GM21786 (cell line): Measurements from ENCODE around the gene HNRNPA2B1.
A peak's percentile ranks its signal among the peaks of the same experiment; 100 is the strongest.
"Not testable (repeated sequence)": the region's sequence is repeated elsewhere in the genome, so short reads cannot be mapped to it uniquely, and the experiment has no call there.

Experiments used
- ATAC-seq: cut with Tn5 transposase; IDR thresholded peaks from one replicate; pipeline ENCODE4 v1.9.1; 2021; ENCODE audit not compliant: unreplicated experiment

HNRNPA2B1 gene

GRCh38 chr7:26166684-26167266, 33.8 kb downstream of the HNRNPA2B1 start:
- peak; percentile 37 for ATAC-seq

DNA sequence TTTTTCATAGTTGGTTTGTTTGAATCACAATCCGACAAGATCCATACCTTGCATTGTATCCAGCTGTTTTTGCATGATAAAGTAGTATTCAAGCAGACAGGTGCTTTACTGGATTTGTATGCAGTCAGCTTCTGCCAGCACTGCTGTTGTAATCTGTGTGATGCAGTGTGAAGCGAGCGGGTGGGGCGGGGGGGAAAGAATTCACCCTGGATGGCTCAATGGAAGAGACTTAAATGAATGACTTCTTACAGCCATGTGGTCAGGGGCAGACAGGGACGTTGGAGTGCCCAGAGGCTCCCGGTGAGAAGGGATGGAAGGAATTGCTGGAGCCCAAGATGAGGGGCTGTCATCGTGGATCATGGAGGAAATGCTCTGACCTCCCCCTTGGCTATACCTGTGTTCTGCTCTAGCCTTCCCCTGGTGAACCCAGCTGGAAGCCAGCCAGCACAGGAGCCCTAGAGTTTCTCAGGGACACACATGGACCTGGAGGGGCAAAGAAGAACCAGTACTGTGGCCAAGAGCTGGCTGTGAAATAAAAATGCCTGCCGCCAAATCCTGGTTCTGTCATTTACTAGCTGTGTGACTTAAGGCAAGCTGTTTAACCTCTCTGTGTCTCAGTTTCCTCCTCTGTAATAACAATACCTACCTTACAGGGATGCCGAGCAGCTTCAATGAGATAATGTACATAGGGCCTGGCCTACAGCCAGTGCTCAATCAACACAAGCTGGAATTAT, 34.4 kb downstream of the HNRNPA2B1 start:
- ATAC-seq, result no peak

GRCh38 chr7:26163804-26164203, 36.7 kb downstream of the HNRNPA2B1 start:
- not testable (repeated sequence) for ATAC-seq

DNA sequence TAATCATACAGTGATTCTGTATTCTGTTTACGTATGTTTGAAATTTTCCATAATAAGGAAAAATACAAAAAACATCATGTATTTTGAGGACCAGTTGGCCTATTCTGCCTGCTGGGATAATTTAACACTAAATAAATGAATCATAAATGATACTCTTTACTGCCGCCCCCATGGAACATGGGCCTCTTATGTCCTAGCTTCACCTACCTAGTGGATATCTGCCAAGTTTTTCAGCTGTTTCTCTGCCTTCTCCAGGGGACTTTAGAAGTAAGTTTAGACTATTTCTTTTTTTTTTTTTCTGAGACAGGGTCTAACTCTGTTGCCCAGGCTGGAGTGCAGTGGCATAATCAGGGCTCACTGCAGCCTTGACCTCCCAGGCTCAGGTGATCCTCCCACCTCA, 38.1 kb downstream of the HNRNPA2B1 start:
- no peak for ATAC-seq

GRCh38 chr7:26160896-26161295, 39.6 kb downstream of the HNRNPA2B1 start:
- no peak for ATAC-seq

GRCh38 chr7:26159243-26159642, 41.3 kb downstream of the HNRNPA2B1 start:
- no peak for ATAC-seq

- ATAC-seq, result no peak
Observed at GRCh38 chr7:26157520-26158105, 42.9 kb downstream of the HNRNPA2B1 start.

- ATAC-seq, result peak; percentile 25
Observed at GRCh38 chr7:26156451-26157420, 43.8 kb downstream of the HNRNPA2B1 start.

- no peak for ATAC-seq
Observed at GRCh38 chr7:26155531-26156375, 44.8 kb downstream of the HNRNPA2B1 start.

GRCh38 chr7:26153823-26154783, 46.4 kb downstream of the HNRNPA2B1 start:
- ATAC-seq, result no peak

- no peak for ATAC-seq
Observed at GRCh38 chr7:26153241-26153822, 47.2 kb downstream of the HNRNPA2B1 start.

GRCh38 chr7:26152782-26153240, 47.7 kb downstream of the HNRNPA2B1 start:
- peak; percentile 14 for ATAC-seq

DNA sequence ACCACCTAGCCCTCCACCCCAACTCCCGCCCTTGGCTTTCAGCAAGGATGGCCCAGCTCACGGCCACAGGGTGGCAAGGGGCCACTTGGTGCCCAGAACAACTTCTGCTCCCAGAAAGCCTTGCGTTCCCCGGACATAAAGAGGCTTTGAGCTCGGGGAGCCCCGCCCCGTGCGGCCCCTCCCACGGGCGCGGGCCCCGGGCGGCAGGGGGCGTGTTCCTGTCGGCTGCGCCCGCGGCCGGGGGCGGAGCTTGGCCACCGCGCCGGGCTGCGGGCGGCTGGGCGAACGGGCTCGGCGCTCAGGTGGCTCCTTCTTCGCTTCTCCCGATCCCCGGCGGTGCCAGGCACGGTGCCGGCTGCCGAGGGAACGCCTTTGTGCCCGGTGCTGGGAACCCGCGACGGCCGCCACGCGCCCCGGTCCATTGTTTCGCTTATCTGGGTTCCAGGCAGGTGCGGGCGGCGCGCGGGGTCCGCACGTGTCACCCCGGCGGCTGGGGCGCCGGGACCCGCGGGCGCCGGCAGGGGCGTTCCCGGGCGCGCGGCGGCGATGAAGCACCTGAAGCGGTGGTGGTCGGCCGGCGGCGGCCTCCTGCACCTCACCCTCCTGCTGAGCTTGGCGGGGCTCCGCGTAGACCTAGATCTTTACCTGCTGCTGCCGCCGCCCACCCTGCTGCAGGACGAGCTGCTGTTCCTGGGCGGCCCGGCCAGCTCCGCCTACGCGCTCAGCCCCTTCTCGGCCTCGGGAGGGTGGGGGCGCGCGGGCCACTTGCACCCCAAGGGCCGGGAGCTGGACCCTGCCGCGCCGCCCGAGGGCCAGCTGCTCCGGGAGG, 48.4 kb downstream of the HNRNPA2B1 start, which contains the start of gene NFE2L3:
TSS of gene NFE2L3 (plus strand) at position 246 of the 829 bp plus-strand sequence. CDS start at position 547, 301 bp downstream.
- ATAC-seq, result peak; percentile 61

DNA sequence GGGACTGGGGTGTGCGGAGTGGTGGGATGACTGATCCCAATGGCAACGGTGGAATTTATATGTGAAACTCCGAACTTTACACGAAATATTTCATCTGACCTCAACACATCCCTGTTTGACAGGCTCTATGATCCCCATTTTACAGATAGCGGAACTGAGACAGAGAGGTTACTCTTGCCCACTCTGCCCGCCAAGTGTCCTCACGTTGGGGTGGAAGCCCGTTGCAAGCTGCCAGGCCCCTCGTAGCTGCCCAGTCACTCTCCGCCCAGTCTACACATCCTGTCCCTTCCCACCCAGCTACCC, 48.9 kb downstream of the HNRNPA2B1 start:
- ATAC-seq, result no peak

DNA sequence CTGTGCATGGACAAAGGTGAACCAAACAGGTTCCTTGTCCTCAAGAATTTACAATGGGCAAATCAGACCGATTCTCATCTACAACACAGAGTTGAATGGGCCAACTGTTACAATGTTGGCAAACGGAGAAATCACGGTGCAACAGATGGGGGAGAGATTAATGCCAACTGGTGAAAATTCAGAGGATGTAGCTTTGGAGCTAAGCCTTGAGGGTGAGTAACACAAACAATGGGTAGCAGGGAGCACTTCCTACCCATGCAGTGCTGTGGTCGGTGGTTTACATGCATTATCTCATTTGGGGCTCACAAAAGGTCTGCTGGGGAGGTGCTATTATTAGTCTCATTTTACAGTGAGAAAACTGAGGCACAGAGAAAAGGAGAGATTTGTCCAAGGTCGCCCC, 49.5 kb downstream of the HNRNPA2B1 start:
- ATAC-seq, result no peak

- no peak for ATAC-seq
Observed at GRCh38 chr7:26149391-26149977, 51.1 kb downstream of the HNRNPA2B1 start.

DNA sequence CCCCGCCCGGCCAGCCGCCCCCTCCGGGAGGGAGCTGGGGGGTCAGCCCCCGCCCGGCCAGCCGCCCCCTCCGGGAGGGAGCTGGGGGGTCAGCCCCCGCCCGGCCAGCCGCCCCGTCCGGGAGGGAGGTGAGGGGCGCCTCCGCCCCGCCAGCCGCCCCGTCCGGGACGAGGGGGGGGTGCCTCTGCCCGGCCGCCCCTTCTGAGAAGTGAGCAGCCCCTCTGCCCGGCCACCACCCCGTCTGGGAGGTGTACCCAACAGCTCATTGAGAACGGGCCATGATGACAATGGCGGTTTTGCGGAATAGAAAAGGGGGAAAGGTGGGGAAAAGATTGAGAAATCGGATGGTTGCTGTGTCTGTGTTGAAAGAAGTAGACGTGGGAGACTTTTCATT, 52.2 kb downstream of the HNRNPA2B1 start:
- not testable (repeated sequence) for ATAC-seq
